Measurements from ENCODE around the gene EPHB4.
"Not testable (repeated sequence)": the region's sequence is repeated elsewhere in the genome, so short reads cannot be mapped to it uniquely, and the experiment has no call there.

The EPHB4 gene

GRCh38 chr7:100819586-100819985 is 7.7 kb downstream of the EPHB4 start:
- no peak for DNase-seq

GRCh38 chr7:100818825-100819224 is 8.5 kb downstream of the EPHB4 start:
- DNase-seq = no peak

GRCh38 chr7:100818366-100818765 is 9.0 kb downstream of the EPHB4 start:
- no peak for DNase-seq

- DNase-seq = no peak
Observed at GRCh38 chr7:100817097-100817496, 10.2 kb downstream of the EPHB4 start.

- DNase-seq = not testable (repeated sequence)
Observed at GRCh38 chr7:100816515-100816914, 10.8 kb downstream of the EPHB4 start.

- no peak for DNase-seq
Observed at GRCh38 chr7:100812729-100813128, 14.6 kb downstream of the EPHB4 start.

- no peak for DNase-seq
Observed at GRCh38 chr7:100811480-100811879, 15.8 kb downstream of the EPHB4 start.

- no peak for DNase-seq
Observed at GRCh38 chr7:100808354-100808875, 18.9 kb downstream of the EPHB4 start.

- DNase-seq = not testable (repeated sequence)
Observed at GRCh38 chr7:100806883-100807282, 20.4 kb downstream of the EPHB4 start.

- no peak for DNase-seq
Observed at GRCh38 chr7:100806276-100806675, 21.0 kb downstream of the EPHB4 start.

- no peak for DNase-seq
Observed at GRCh38 chr7:100804681-100805431, 22.5 kb downstream of the EPHB4 start.

- peak; percentile 76 for DNase-seq
Observed at GRCh38 chr7:100803398-100804161, 23.7 kb downstream of the EPHB4 start.

- DNase-seq = no peak
Observed at GRCh38 chr7:100802951-100803350, 24.4 kb downstream of the EPHB4 start.

- no peak for DNase-seq
Observed at GRCh38 chr7:100801833-100802568, 25.3 kb downstream of the EPHB4 start.

GRCh38 chr7:100799037-100799896 is 28.1 kb downstream of the EPHB4 start:
- peak; percentile 71 for DNase-seq

GRCh38 chr7:100794741-100795140 is 32.6 kb downstream of the EPHB4 start:
- DNase-seq = no peak

- DNase-seq = no peak
Observed at GRCh38 chr7:100793806-100794660, 33.3 kb downstream of the EPHB4 start.

- no peak for DNase-seq
Observed at GRCh38 chr7:100791881-100792666, 35.2 kb downstream of the EPHB4 start.

- DNase-seq = no peak
Observed at GRCh38 chr7:100789055-100789454, 38.3 kb downstream of the EPHB4 start.

GRCh38 chr7:100786323-100786722 is 41.0 kb downstream of the EPHB4 start:
- DNase-seq = no peak
